ENCODE measurements around the gene ADAMTS9.

The ADAMTS9 gene

GRCh38 chr3:64648927-64649906 is 38.6 kb downstream of the ADAMTS9 start:
- no peak for ATAC-seq

GRCh38 chr3:64647825-64648224 is 40.0 kb downstream of the ADAMTS9 start:
- DNase-seq (no peak), ATAC-seq (no peak)
- H3K4me3 Mint-ChIP-seq = no peak overlapping the region
- H3K27ac Mint-ChIP-seq = no peak overlapping the region
- peaks cover 0 to 10% of the 10 kb centered on the region in 2 donors for H3K9me3 Mint-ChIP-seq
- no peaks in the 10 kb centered on the region for H3K4me1 Mint-ChIP-seq
- no peaks in the 10 kb centered on the region for H3K27me3 Mint-ChIP-seq

More at GRCh38 chr3:64648927-64649906, 38.6 kb downstream of the ADAMTS9 start:
- Mint-ChIP-seq H3K4me3 (no peak overlapping the region), H3K27ac (no peak overlapping the region), H3K4me1 (no peaks in the 10 kb centered on the region), H3K9me3 (peaks cover 0 to 10% of the 10 kb centered on the region in 2 donors), H3K27me3 (no peaks in the 10 kb centered on the region)
- no peak for DNase-seq

GRCh38 chr3:64645243-64645642 is 42.6 kb downstream of the ADAMTS9 start:
- ATAC-seq (no peak), DNase-seq (no peak)
- no peaks in the 10 kb centered on the region for H3K27me3 Mint-ChIP-seq
- H3K9me3 Mint-ChIP-seq = peaks cover 0 to 4% of the 10 kb centered on the region in 2 donors
- no peak overlapping the region for H3K4me3 Mint-ChIP-seq
- no peaks in the 10 kb centered on the region for H3K4me1 Mint-ChIP-seq
- H3K27ac Mint-ChIP-seq = no peak overlapping the region

GRCh38 chr3:64644483-64644882 is 43.3 kb downstream of the ADAMTS9 start:
- H3K27ac Mint-ChIP-seq = no peak overlapping the region
- DNase-seq (no peak), ATAC-seq (no peak)
- no peak overlapping the region for H3K4me3 Mint-ChIP-seq
- no peaks in the 10 kb centered on the region for H3K27me3 Mint-ChIP-seq
- H3K4me1 Mint-ChIP-seq = no peaks in the 10 kb centered on the region
- no peaks in the 10 kb centered on the region for H3K9me3 Mint-ChIP-seq

- H3K9me3 Mint-ChIP-seq = no peaks in the 10 kb centered on the region
- no peaks in the 10 kb centered on the region for H3K4me1 Mint-ChIP-seq
- H3K27ac Mint-ChIP-seq = no peak overlapping the region
- ATAC-seq (no peak), DNase-seq (no peak)
- H3K27me3 Mint-ChIP-seq = no peaks in the 10 kb centered on the region
- H3K4me3 Mint-ChIP-seq = no peak overlapping the region
Observed at GRCh38 chr3:64642327-64643151, 45.3 kb downstream of the ADAMTS9 start.

GRCh38 chr3:64638981-64639481 is 48.8 kb downstream of the ADAMTS9 start:
- ATAC-seq (no peak), DNase-seq (no peak)
- Mint-ChIP-seq H3K27me3 (no peaks in the 10 kb centered on the region), H3K9me3 (peaks cover 4% of the 10 kb centered on the region in 2 donors), H3K27ac (no peak overlapping the region), H3K4me1 (no peaks in the 10 kb centered on the region), H3K4me3 (no peak overlapping the region)

- Mint-ChIP-seq H3K4me3 (no peak overlapping the region), H3K27me3 (no peaks in the 10 kb centered on the region), H3K27ac (no peak overlapping the region), H3K4me1 (no peaks in the 10 kb centered on the region), H3K9me3 (peaks cover 6% of the 10 kb centered on the region in 2 donors)
- ATAC-seq (no peak), DNase-seq (no peak)
Observed at GRCh38 chr3:64638511-64638910, 49.3 kb downstream of the ADAMTS9 start.

- no peak overlapping the region for H3K27ac Mint-ChIP-seq
- H3K9me3 Mint-ChIP-seq = peaks cover 7 to 9% of the 10 kb centered on the region in 2 donors
- ATAC-seq (no peak), DNase-seq (no peak)
- no peaks in the 10 kb centered on the region for H3K4me1 Mint-ChIP-seq
- no peaks in the 10 kb centered on the region for H3K27me3 Mint-ChIP-seq
- no peak overlapping the region for H3K4me3 Mint-ChIP-seq
Observed at GRCh38 chr3:64634417-64634816, 53.4 kb downstream of the ADAMTS9 start.

- H3K4me3 Mint-ChIP-seq = no peak overlapping the region
- H3K9me3 Mint-ChIP-seq = peaks cover 13 to 14% of the 10 kb centered on the region in 2 donors
- ATAC-seq = no peak
- H3K27ac Mint-ChIP-seq = no peak overlapping the region
- no peaks in the 10 kb centered on the region for H3K27me3 Mint-ChIP-seq
- DNase-seq = no peak
- H3K4me1 Mint-ChIP-seq = no peaks in the 10 kb centered on the region
Observed at GRCh38 chr3:64631951-64632350, 55.8 kb downstream of the ADAMTS9 start.

- Mint-ChIP-seq H3K4me3 (no peak overlapping the region), H3K4me1 (no peaks in the 10 kb centered on the region), H3K27ac (no peak overlapping the region), H3K9me3 (peaks cover 7 to 9% of the 10 kb centered on the region in 2 donors), H3K27me3 (no peaks in the 10 kb centered on the region)
- ATAC-seq = no peak
- DNase-seq = no peak
Observed at GRCh38 chr3:64627471-64628321, 60.1 kb downstream of the ADAMTS9 start.

GRCh38 chr3:64627042-64627441 is 60.8 kb downstream of the ADAMTS9 start:
- peaks cover 7 to 9% of the 10 kb centered on the region in 2 donors for H3K9me3 Mint-ChIP-seq
- H3K4me3 Mint-ChIP-seq = no peak overlapping the region
- H3K27ac Mint-ChIP-seq = no peak overlapping the region
- ATAC-seq = no peak
- H3K27me3 Mint-ChIP-seq = no peaks in the 10 kb centered on the region
- no peaks in the 10 kb centered on the region for H3K4me1 Mint-ChIP-seq
- DNase-seq = no peak

GRCh38 chr3:64625381-64625780 is 62.4 kb downstream of the ADAMTS9 start:
- ATAC-seq (no peak), DNase-seq (no peak)
- Mint-ChIP-seq H3K4me1 (no peaks in the 10 kb centered on the region), H3K27ac (no peak overlapping the region), H3K4me3 (no peak overlapping the region), H3K27me3 (no peaks in the 10 kb centered on the region), H3K9me3 (peaks cover 9 to 10% of the 10 kb centered on the region in 2 donors)

GRCh38 chr3:64623125-64623524 is 64.7 kb downstream of the ADAMTS9 start:
- ATAC-seq (no peak), DNase-seq (no peak)
- H3K9me3 Mint-ChIP-seq = peaks cover 0 to 8% of the 10 kb centered on the region in 2 donors
- H3K4me1 Mint-ChIP-seq = no peaks in the 10 kb centered on the region
- H3K27ac Mint-ChIP-seq = no peak overlapping the region
- no peak overlapping the region for H3K4me3 Mint-ChIP-seq
- H3K27me3 Mint-ChIP-seq = no peaks in the 10 kb centered on the region

- DNase-seq (no peak), ATAC-seq (no peak)
- H3K27me3 Mint-ChIP-seq = no peaks in the 10 kb centered on the region
- no peaks in the 10 kb centered on the region for H3K4me1 Mint-ChIP-seq
- H3K9me3 Mint-ChIP-seq = peaks cover 0 to 8% of the 10 kb centered on the region in 2 donors
- no peak overlapping the region for H3K4me3 Mint-ChIP-seq
- no peak overlapping the region for H3K27ac Mint-ChIP-seq
Observed at GRCh38 chr3:64621726-64622395, 65.9 kb downstream of the ADAMTS9 start.

Measured in stimulated activated naive CD8-positive, alpha-beta T cell treated with anti-CD3 and anti-CD28 coated beads, Interleukin-15, amount 100 ng/mL, for 72 hours (primary cell).